Activated CD8-positive, alpha-beta memory T cell treated with anti-CD3 and anti-CD28 coated beads, Interleukin-2, amount 50 U/mL, for 48 hours (primary cell): Measurements from ENCODE around the gene STPG4.

Experiments
- DNase-seq: peaks from one replicate; pipeline ENCODE4 v3.0.0-alpha.2; 2020

STPG4 gene

GRCh38 chr2:47050021-47050760 is 104.9 kb downstream of the STPG4 start:
- no peak for DNase-seq

GRCh38 chr2:47049502-47049901 is 105.6 kb downstream of the STPG4 start:
- DNase-seq: no peak

- DNase-seq: no peak
Measured at GRCh38 chr2:47048801-47049480, 106.2 kb downstream of the STPG4 start.

GRCh38 chr2:47046271-47046670 is 108.8 kb downstream of the STPG4 start:
- DNase-seq: no peak

GRCh38 chr2:47043891-47044239 is 111.2 kb downstream of the STPG4 start:
- no peak for DNase-seq

- DNase-seq: no peak
Measured at GRCh38 chr2:47043142-47043890, 111.8 kb downstream of the STPG4 start.

GRCh38 chr2:47041891-47042684 is 113.0 kb downstream of the STPG4 start:
- DNase-seq: no peak

- DNase-seq: no peak
Measured at GRCh38 chr2:47041063-47041462, 114.0 kb downstream of the STPG4 start.

- no peak for DNase-seq
Measured at GRCh38 chr2:47040651-47041050, 114.5 kb downstream of the STPG4 start.

- no peak for DNase-seq
Measured at GRCh38 chr2:47039913-47040562, 115.1 kb downstream of the STPG4 start.

GRCh38 chr2:47039489-47039870 is 115.6 kb downstream of the STPG4 start:
- DNase-seq: no peak

GRCh38 chr2:47038656-47039488 is 116.2 kb downstream of the STPG4 start:
- DNase-seq: no peak

GRCh38 chr2:47037678-47038077 is 117.4 kb downstream of the STPG4 start:
- no peak for DNase-seq
